Memory B cell (primary cell): ENCODE measurements around the gene ACADL.

Experiments used
- ATAC-seq: fragments of 150-1000 bp; cut with Tn5 transposase; 2 replicates; pipeline ENCODE4 v1.10.0; 2021; ENCODE audit warnings: low read depth, mild to moderate bottlenecking, moderate library complexity
- DNase-seq, 2 donors: peaks; one replicate each; pipeline ENCODE4 v3.0.0; 2022; ENCODE audit warnings: low spot score in 2 of 2
- H3K27ac Mint-ChIP-seq: one replicate; pipeline ENCODE4 v1.8.0; 2022; ENCODE audit warnings: mild to moderate bottlenecking, moderate library complexity, mixed read lengths
- H3K27me3 Mint-ChIP-seq: one replicate; pipeline ENCODE4 v1.8.0; 2022; ENCODE audit warnings: mixed read lengths
- H3K36me3 Mint-ChIP-seq: one replicate; pipeline ENCODE4 v1.8.0; 2022; ENCODE audit warnings: mild to moderate bottlenecking, mixed read lengths
- H3K4me1 Mint-ChIP-seq: one replicate; pipeline ENCODE4 v1.8.0; 2022; ENCODE audit warnings: mixed read lengths
- H3K4me3 Mint-ChIP-seq: one replicate; pipeline ENCODE4 v1.8.0; 2022; ENCODE audit warnings: mild to moderate bottlenecking, moderate library complexity, mixed read lengths
- H3K9me3 Mint-ChIP-seq: one replicate; pipeline ENCODE4 v1.8.0; 2022; ENCODE audit warnings: mixed read lengths

Gene ACADL

DNA sequence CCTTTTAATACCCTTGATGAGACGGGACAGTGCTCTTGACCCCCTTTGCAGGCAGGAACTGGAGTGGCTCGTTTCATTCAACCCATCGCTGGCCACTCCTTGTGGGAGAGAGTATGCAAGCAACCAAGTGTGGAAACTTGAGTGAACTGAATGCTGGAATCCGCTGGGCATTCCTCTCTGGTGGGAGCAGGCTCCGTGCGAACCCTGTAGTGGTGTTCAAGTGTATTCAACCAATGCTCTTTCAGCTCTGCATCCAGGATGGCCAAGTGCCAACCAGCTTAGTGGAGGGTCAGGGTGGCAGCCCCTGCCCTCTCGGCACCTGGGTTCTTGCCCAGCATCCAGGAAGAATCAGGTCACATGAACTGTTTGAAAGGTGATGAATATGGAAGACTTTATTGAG, 3.3 kb upstream of the ACADL start:
- no peak overlapping the region for H3K27ac Mint-ChIP-seq

DNA sequence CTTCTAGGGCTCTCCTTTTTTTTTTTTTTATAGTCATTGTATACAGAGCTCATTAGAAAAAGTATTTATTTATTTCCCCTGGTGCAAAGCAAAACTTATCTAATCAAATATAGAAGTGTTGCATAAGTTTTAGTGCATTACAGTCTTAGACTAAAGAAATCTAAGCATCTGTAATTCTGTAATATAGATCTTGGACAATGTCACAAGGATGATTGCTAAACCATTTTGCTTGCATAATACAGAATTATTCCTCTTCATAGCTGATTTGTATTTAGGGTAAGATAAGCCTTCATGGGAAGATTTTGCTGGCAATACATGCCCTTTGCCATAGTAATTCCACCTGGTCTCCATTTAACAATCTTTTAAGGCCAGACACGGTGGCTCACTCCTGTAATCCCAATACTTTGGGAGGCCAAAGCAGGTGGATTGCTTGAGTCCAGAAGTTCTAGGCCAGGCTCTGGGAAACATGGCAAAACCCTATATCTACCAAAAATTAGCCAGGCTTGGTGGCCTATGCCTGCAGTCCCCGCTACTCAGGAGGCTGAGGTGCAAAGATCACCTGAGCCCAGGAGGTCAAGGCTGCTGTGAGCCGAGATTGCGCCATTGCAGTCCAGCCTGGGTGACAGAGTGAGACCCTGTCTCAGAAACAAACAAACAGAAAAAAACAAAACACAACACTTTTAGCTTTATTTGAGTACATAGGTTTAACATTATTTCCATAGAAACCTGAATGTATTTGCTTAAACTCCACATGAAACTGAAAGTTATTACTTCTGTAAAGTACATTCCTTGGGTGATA, 2.2 kb upstream of the ACADL start:
- no peaks in the 10 kb centered on the region for H3K4me1 Mint-ChIP-seq
- no peak overlapping the region for H3K4me3 Mint-ChIP-seq
- no peaks in the 10 kb centered on the region for H3K36me3 Mint-ChIP-seq
- DNase-seq (no peak), ATAC-seq (no peak)
- no peak overlapping the region for H3K27ac Mint-ChIP-seq
- H3K27me3 Mint-ChIP-seq, result peaks cover 7% of the 10 kb centered on the region
- H3K9me3 Mint-ChIP-seq, result no peaks in the 10 kb centered on the region

More for the DNA sequence above, 3.3 kb upstream of the ACADL start:
- peaks cover 9% of the 10 kb centered on the region for H3K27me3 Mint-ChIP-seq
- no peaks in the 10 kb centered on the region for H3K36me3 Mint-ChIP-seq
- no peaks in the 10 kb centered on the region for H3K4me1 Mint-ChIP-seq
- H3K4me3 Mint-ChIP-seq, result no peak overlapping the region
- ATAC-seq, result no peak
- no peaks in the 10 kb centered on the region for H3K9me3 Mint-ChIP-seq
- no peak for DNase-seq

DNA sequence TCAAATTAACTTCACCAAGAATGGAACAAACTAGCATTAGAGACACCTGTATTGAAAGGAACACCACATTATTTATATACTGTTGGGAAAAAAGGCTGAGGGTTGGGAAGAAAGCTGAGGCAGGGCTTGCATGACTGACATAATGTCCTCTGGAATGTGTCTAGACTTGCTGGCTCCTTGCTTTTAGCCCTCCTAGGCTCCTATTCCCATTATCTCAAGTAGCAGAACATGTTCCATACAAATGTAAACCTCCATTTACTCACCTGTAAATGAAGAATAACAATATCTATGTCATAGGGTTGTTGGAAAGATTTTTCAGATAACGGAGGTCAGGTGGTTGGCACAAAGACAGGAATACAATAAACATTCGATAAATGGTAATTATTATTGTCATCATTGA, 976 bp upstream of the ACADL start:
- DNase-seq (no peak), ATAC-seq (no peak)
- H3K27me3 Mint-ChIP-seq, result peaks cover 12% of the 10 kb centered on the region
- H3K27ac Mint-ChIP-seq, result no peak overlapping the region
- H3K4me3 Mint-ChIP-seq, result no peak overlapping the region
- H3K4me1 Mint-ChIP-seq, result no peaks in the 10 kb centered on the region
- no peaks in the 10 kb centered on the region for H3K9me3 Mint-ChIP-seq
- H3K36me3 Mint-ChIP-seq, result no peaks in the 10 kb centered on the region

DNA sequence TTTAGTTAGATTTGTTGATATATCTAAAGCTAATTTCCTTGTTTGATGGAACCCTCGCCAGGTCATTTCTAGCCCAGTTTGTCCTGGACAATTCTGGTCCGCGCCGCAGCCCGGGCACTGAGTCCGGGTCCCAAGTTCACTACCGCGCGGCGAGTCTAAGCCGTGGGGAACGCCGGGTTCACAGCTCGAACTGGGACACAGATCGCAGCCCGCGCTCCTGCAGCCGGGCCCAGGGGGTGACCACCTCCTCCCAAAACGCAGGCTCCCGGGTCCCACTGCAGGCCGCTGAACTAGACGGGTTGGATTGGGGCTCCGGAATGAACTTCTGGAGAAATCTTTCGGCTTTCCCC, 681 bp downstream of the ACADL start:
- no peaks in the 10 kb centered on the region for H3K36me3 Mint-ChIP-seq
- H3K27me3 Mint-ChIP-seq, result peaks cover 13% of the 10 kb centered on the region
- H3K9me3 Mint-ChIP-seq, result no peaks in the 10 kb centered on the region
- ATAC-seq, result no peak
- no peak for DNase-seq
- H3K27ac Mint-ChIP-seq, result no peak overlapping the region
- H3K4me1 Mint-ChIP-seq, result no peaks in the 10 kb centered on the region
- H3K4me3 Mint-ChIP-seq, result no peak overlapping the region

DNA sequence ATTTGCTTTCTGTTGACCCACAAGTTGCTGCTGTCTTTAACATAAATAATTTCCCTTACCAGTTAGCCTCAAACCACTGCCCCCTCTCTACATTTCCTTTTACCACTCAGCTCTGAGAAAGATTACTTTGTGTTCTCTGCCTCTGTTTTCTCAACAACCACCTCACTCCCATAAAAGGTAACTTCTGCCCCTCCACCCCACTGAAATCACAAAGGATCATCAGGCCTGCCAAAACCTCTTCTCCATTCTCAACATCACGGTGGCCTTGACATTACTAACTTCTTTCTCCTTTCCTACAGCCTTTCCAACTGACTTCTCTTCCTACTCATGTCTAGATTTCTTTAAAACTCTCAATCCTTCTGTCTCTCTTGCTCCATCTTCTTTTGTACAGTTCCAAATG, 10.1 kb downstream of the ACADL start:
- DNase-seq, result no peak
- Mint-ChIP-seq H3K36me3 (no peaks in the 10 kb centered on the region), H3K27me3 (peaks cover 2% of the 10 kb centered on the region), H3K4me3 (no peak overlapping the region), H3K9me3 (no peaks in the 10 kb centered on the region), H3K27ac (no peak overlapping the region), H3K4me1 (no peaks in the 10 kb centered on the region)
- ATAC-seq, result no peak

DNA sequence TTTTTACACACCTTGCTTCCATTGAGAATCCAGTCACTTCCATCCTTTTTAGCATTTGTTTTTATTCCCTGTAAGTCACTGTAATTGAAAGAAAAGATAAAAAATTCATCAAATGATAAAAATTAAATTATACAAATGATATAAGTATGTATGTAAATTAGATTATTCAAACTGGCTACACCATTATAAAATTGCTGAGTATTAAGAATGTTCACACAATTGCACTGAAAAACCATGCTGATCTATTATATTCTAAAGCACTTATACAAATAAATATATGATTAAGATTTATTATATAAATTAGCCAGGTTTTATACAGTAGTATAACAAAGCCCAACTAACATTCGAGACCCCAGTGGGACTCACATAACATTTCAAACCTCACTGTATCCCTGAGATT, 15.1 kb downstream of the ACADL start:
- H3K4me3 Mint-ChIP-seq, result no peak overlapping the region
- ATAC-seq (no peak), DNase-seq (no peak)
- no peaks in the 10 kb centered on the region for H3K4me1 Mint-ChIP-seq
- peaks cover 12% of the 10 kb centered on the region for H3K27me3 Mint-ChIP-seq
- H3K36me3 Mint-ChIP-seq, result no peaks in the 10 kb centered on the region
- H3K27ac Mint-ChIP-seq, result no peak overlapping the region
- H3K9me3 Mint-ChIP-seq, result no peaks in the 10 kb centered on the region

DNA sequence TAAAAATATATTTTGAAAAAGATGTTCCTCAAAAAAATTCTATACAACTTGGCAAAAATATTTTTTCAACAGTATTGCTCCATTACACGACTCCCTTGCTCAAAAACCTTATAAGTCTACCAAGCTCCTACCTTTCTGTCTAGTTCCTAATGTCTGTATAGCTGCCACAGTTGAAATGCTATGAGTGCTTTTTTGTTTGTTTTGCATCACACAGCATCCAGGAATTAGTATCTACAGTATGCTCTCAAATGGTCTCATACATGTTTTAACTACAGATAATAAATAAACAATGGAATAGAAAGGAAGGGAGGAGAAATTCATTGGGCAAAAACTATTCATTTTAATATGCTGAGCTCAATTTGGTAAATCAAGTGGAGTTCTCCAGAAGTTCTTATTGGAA, 17.3 kb downstream of the ACADL start:
- Mint-ChIP-seq H3K36me3 (no peaks in the 10 kb centered on the region), H3K27me3 (peaks cover 13% of the 10 kb centered on the region), H3K9me3 (no peaks in the 10 kb centered on the region), H3K4me3 (no peak overlapping the region), H3K4me1 (no peaks in the 10 kb centered on the region), H3K27ac (no peak overlapping the region)
- ATAC-seq (no peak), DNase-seq (no peak)

DNA sequence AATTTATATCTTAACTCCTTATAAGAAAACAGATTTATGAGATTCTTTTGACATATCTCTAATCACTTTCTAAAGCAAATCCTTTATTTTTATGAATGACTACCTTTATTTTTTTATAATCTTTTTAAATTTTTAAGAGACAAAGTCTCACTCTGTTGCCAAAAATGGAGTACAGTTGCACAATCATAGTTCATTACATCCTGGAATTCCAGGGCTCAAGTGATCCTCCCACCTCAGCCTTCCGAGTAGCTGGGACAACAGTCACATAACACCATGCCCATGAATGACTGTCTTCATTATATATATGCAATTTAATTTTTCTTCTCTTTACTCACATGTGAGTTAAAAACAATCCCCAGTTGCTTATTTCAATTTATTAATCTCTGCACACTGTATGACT, 21.7 kb downstream of the ACADL start:
- no peaks in the 10 kb centered on the region for H3K4me1 Mint-ChIP-seq
- no peak overlapping the region for H3K27ac Mint-ChIP-seq
- H3K27me3 Mint-ChIP-seq, result peaks cover 13% of the 10 kb centered on the region
- DNase-seq (no peak), ATAC-seq (no peak)
- no peaks in the 10 kb centered on the region for H3K9me3 Mint-ChIP-seq
- H3K36me3 Mint-ChIP-seq, result no peaks in the 10 kb centered on the region
- H3K4me3 Mint-ChIP-seq, result no peak overlapping the region

DNA sequence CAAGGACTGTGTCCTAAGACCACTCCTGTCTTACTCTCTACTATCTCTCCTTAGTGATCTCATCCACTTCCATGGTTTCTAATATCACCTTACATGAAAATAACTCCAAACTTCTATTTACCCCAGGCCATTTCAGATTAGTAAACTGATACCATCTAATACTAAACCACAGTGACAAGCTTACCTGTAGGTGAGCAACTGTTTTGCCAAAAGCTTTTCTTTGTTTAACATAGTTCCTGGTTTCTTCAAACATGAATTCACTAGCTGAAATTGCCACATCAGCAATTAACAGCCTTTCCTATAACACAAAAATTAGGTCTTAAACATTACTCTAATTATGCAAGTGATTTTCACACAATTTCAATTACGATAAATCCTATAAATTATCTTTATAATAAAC, 22.1 kb downstream of the ACADL start:
- no peak overlapping the region for H3K27ac Mint-ChIP-seq
- ATAC-seq, result no peak
- no peaks in the 10 kb centered on the region for H3K4me1 Mint-ChIP-seq
- no peak for DNase-seq
- H3K27me3 Mint-ChIP-seq, result peaks cover 13% of the 10 kb centered on the region
- H3K36me3 Mint-ChIP-seq, result no peaks in the 10 kb centered on the region
- H3K9me3 Mint-ChIP-seq, result no peaks in the 10 kb centered on the region
- H3K4me3 Mint-ChIP-seq, result no peak overlapping the region

DNA sequence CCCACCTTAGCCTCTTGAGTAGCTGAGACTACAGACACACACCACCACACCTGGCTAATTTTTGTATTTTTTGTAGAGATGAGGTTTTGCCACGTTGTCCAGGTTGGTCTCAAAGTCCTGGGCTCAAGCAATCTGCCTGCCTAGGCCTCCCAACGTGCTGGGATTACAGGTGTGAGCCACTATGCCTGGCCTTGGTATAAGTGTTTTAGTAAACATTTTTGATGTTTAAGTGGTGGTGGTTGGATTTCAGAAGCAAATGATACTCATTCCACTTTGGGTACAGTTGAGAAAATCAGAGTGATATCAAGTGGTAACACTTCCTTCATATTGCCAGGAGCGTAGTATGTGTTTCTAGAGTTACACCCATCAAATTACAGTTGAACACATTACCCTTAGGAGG, 25.4 kb downstream of the ACADL start:
- Mint-ChIP-seq H3K36me3 (no peaks in the 10 kb centered on the region), H3K4me1 (no peaks in the 10 kb centered on the region), H3K27ac (no peak overlapping the region), H3K4me3 (no peak overlapping the region), H3K27me3 (peaks cover 7% of the 10 kb centered on the region), H3K9me3 (no peaks in the 10 kb centered on the region)
- DNase-seq (no peak), ATAC-seq (no peak)

DNA sequence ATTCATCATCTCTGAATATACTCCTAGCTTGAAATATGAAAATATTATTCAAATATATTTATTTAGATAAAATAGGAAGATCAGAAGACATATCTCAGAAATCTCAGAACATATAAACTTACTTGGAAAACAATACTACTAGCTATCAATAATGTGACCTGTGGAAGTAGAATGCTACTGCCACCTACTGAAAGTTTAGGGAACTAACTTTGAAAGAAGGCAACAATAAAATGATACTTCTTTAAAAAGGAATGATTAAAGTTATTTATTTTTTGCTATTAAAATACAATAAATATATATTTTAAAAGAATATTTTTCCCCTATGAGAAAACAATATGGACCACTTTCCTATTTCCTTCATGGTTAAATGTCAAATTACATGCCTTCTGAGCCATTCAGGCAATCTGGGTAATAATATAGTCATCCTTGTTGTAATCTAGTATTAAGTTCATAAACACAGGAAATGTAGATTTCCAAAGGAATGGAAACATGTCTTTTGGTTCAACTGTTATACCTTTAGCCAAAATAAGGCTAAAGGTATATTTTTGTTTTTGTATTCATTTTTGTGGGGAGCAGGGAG, 26.0 kb downstream of the ACADL start:
- Mint-ChIP-seq H3K27me3 (peaks cover 7% of the 10 kb centered on the region), H3K9me3 (no peaks in the 10 kb centered on the region), H3K27ac (no peak overlapping the region), H3K4me1 (no peaks in the 10 kb centered on the region), H3K4me3 (no peak overlapping the region), H3K36me3 (no peaks in the 10 kb centered on the region)
- ATAC-seq (peak; percentile 24), DNase-seq (peak in 1 of 2 donors; percentile 16)

DNA sequence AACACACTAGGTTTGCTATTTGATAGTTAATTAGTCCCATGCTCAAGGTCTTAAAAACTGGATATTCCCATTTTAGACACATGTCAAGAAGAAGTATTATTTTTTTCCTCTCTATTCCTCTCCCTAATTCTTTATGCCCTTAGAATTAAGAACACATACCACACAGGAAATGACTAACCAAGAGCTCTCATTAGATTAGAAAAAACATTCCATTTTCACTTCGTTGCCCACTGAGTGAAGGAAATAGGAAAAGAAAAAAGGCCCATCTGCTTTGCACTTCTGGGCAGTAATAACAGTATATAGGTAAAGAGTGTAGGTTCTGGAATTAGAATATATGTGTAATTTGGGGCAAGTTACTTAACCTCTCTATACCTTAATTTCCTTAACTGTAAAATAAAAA, 26.9 kb downstream of the ACADL start:
- Mint-ChIP-seq H3K27ac (no peak overlapping the region), H3K36me3 (no peaks in the 10 kb centered on the region), H3K4me3 (no peak overlapping the region), H3K4me1 (no peaks in the 10 kb centered on the region), H3K9me3 (no peaks in the 10 kb centered on the region), H3K27me3 (peaks cover 9% of the 10 kb centered on the region)
- no peak for ATAC-seq
- DNase-seq, result no peak

DNA sequence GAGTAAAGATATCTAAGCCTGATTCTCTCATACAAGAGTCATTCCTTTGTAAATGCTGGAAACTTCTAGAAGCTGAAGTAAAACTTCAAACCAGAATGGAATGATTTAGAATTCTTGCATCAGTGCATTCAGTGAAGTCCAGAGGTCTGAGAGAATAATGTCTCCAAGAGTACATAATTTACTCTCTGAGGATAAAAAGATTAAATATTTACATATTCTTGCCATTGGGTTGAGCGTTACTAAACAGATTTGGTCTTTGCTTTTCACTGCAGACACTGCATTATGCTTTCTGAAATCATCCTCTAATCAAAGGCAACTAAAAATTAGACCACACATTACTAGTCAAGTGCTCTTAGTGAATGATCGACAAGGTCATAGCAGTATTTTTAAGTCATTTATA, 27.5 kb downstream of the ACADL start:
- peaks cover 5% of the 10 kb centered on the region for H3K27me3 Mint-ChIP-seq
- H3K4me3 Mint-ChIP-seq, result no peak overlapping the region
- no peak for DNase-seq
- ATAC-seq, result no peak
- no peaks in the 10 kb centered on the region for H3K9me3 Mint-ChIP-seq
- no peak overlapping the region for H3K27ac Mint-ChIP-seq
- H3K36me3 Mint-ChIP-seq, result no peaks in the 10 kb centered on the region
- no peaks in the 10 kb centered on the region for H3K4me1 Mint-ChIP-seq

DNA sequence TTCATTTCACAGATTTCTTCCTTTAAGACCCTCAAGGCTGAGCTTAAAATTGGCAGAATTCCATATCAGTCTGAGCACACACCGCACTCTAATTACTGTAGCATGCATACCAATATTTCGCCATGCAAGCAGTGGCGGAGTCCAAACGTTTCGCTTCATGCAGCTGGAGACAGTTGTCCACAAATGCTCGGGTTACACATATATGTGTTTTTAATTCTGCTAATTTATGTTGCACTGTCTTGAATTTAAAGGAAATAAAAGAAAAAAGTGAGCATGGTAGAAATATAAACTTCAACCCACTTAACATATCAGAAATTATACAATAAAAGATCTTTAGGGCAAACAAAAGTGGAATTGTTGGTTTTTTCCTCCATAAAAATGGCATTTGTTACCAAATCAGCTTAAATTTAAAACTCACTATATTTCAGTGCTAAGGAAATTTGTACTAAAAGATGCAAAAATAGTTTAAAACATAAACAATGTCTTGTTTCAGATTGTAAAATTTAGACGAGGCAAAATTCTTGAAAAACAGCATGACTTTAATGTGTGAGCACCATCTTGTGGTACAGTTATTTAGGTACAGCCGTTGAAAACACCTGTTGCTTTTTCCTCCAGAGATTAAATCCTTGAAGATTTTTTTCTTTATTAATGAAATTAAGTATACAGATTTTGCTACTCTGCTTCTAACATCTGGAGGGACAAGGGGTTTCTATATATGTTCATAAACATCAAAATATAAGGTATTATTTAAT, 30.0 kb downstream of the ACADL start:
- peak in 1 of 2 donors; percentile 14 for DNase-seq
- ATAC-seq, result no peak
- Mint-ChIP-seq H3K27ac (no peak overlapping the region), H3K9me3 (no peaks in the 10 kb centered on the region), H3K36me3 (no peaks in the 10 kb centered on the region), H3K4me1 (no peaks in the 10 kb centered on the region), H3K4me3 (no peak overlapping the region), H3K27me3 (peaks cover 3% of the 10 kb centered on the region)
